Stimulated activated CD8-positive, alpha-beta memory T cell treated with anti-CD3 and anti-CD28 coated beads, Interleukin-2, amount 100 ng/mL, for 1 hour (primary cell): ENCODE results near the gene GPR17.

Experiments
- DNase-seq, 2 donors: peaks; one replicate each; pipeline ENCODE4 v3.0.0-alpha.2; 2020; ENCODE audit warnings: low read depth in 2 of 2

Gene GPR17

DNA sequence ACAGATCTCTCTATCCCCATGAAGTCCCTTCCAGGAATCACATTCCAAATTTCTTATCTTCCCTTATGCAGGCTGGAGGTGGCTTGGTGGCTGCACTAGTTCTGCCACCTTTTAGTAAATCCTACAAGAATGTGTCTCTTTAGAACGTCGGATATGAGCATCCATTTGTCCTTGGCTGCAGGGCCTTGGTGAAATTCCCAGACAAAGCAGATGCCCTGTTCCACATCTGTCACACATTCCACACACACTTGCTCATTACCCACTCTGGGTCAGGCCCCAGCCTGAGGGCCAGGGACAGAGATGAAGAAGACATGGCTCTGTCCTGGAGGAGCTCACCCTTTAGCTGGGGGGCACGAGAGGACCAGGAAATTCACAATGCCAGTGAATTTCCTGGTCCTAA is 31.2 kb upstream of the GPR17 start:
- no peak for DNase-seq

DNA sequence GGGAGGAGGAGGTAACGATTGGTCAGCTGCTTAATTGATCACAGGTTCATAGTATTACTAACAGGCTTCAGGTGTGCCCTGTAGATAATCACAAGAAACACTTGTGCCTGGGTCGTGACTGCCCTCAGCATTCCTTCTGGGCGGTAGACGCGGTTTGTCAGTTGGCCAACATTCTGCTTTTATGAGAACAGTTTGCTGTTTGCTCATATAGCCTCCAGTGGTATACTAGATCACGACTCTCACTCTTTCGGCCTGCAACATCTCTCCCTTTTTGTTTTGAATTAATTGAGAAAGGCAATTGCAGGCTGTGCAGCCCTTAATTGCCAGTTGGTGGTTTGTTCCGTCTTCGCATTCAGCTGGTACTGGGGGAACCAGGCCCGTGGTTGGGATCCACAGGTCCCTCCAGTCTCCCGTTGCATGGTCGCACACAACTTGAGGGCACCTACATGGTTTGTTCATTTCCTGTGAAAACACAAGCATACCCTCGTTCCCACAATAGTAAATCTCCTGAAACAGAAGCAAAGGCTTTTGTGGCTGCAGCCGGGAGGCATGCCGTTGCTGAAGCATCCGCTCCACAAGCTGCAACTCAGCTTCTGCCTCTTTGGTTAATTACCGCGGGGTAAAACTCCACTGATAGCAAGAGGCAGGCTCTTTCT is 30.3 kb upstream of the GPR17 start:
- DNase-seq, result no peak

DNA sequence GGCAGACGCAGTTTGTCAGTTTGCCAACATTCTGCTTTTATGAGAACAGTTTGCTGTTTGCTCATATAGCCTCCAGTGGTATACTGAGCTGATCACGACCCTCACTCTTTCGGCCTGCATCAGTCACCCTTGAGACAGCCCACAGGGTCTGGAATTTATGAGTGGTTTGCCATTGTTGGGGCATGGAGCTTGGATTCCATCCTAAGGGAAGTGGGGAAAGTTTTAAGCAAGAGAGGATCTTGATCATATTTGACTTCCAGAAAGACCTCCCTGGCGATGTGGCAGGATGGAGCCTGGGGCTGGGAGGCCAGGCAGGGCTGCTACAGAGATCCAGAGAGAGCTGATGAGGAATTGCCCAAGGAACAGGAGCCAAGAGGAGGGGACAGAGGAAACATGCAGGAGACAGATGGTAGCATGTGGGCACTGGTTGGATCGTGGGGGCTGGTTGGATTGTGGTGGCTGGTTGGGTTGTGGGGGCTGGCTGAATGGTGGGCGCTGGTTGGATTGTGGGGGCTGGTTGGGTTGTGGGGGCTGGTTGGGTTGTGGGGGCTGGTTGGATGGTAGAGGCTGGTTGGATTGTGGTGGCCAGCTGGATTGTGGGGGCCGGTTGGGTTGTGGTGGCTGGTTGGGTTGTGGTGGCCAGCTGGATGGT is 27.3 kb upstream of the GPR17 start:
- no peak for DNase-seq

DNA sequence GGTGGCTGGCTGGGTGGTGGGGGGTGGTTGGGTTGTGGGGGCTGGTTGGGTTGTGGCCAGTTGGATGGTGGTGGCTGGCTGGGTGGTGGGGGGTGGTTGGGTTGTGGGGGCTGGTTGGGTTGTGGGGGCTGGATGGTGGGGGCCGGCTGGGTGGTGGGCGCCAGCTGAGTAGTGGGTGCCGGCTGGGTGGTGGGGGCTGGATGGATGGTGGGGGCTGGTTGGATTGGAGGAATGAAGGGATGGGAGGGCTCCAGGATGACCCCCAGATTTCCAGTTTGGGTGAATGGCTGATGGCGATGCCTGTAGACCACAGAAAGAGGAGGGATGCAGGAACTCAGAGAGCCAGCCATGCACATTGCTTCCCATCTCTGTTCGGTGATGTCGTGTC is 26.8 kb upstream of the GPR17 start:
- no peak for DNase-seq

DNA sequence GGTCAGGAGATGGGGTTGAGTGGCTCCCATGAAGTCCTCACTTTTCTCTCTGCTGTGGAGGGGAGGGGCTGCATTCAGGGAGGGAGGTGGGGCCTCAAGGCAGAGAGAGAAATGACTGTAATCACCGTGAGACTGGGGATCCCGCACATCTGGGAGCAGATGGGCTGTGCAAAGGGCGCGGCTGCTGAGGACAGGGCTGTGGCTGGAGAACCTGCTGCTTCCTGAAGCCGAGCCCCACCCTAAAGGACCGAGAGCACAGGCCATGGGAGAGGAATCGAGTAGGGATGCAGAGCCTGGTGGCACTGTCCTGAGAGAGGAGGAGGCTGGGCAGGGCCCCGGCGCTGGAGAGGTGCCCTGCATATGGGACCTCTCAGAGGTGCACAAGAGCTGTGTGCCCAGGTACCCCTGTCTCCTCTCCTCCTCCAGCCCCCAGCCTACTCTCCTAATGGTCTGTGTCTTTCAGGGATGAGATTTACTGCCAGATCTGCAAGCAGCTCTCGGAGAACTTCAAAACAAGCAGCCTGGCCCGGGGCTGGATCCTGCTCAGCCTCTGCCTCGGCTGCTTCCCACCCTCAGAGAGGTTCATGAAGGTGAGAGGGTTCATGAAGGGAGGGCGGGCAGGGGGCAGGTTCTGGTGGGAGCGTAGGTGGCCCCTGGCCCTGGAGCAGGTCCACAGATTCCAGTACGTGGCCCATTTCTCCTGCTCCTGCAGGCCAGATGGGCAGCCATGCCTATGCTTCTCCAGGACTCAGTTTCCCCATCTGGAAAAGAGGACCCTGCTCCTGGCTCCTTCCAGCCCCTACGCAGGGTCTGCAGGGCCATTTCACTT is 25.9 kb upstream of the GPR17 start:
- no peak for DNase-seq

DNA sequence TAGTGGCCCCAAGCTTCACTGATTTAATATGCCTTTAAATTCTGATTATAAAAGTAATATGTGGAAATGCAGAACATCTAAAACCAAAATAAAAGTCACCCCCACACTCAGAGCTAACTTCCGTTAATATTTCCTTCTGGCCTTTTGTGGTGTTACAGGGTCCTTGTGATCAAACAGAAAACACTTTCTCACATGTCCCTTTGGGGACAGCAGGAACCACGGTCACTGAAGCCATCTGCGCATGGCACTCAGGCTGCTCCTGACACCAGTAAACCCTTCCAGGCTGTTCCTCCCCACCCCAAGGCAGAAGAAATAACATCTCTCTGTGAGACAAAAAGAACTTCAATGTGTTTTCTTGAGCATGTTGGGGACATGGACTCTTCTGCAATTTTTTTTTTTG is 25.1 kb upstream of the GPR17 start:
- no peak for DNase-seq

DNA sequence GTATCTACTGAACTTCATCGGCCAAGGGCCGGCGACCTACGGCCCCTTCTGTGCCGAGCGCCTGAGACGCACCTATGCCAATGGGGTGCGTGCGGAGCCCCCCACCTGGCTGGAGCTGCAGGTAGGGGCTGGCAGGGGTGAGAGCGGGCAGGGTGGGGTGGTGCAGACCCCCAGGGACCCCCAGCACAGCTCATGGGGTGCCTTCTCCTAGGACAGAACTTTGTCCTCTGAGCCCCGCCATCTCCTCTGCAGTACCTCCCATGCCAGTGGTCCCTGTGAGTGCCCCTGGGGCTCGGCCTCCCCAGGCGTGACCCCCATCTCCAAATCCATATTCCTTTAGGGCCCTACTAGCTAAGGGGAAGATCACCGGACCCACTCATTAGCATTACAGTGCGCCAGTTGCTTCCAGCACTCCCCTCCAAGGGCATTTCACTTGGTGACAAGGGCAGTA is 23.9 kb upstream of the GPR17 start:
- no peak for DNase-seq

DNA sequence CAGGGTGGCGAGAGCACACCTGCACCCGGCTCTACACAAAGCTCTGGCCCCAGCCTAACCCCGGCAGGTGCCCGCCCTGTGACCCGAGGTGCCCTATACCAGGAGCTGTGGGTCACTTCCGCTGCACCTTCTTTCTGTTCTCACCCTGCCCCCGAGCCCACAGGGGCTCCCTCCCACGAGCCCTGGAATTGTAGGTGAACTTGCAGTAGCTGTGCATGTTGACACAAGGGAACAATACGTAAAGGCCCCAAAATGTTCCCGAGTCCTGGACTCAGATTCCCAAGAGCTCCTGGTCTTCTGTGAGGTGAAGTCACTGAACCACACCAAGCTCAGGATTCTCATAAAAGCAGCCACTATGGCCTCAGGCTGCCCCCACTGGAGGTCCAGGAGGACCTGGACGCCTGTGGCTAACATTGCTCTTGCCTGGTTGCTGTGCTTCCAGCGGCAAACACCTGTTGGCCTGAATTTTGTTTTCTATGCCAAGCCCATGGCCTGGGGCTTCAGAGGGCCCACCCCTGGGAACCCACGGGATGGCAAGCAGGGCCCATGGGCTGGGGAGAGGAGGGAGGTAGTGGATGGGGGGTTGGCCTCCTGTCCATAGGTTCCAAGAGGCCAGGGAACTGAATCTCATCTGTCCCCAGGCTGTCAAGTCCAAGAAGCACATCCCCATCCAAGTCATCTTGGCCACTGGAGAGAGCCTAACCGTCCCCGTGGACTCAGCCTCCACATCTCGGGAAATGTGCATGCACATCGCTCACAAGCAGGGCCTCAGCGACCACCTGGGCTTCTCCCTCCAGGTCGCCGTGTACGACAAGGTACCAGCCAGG is 23.2 kb upstream of the GPR17 start:
- DNase-seq, result no peak

DNA sequence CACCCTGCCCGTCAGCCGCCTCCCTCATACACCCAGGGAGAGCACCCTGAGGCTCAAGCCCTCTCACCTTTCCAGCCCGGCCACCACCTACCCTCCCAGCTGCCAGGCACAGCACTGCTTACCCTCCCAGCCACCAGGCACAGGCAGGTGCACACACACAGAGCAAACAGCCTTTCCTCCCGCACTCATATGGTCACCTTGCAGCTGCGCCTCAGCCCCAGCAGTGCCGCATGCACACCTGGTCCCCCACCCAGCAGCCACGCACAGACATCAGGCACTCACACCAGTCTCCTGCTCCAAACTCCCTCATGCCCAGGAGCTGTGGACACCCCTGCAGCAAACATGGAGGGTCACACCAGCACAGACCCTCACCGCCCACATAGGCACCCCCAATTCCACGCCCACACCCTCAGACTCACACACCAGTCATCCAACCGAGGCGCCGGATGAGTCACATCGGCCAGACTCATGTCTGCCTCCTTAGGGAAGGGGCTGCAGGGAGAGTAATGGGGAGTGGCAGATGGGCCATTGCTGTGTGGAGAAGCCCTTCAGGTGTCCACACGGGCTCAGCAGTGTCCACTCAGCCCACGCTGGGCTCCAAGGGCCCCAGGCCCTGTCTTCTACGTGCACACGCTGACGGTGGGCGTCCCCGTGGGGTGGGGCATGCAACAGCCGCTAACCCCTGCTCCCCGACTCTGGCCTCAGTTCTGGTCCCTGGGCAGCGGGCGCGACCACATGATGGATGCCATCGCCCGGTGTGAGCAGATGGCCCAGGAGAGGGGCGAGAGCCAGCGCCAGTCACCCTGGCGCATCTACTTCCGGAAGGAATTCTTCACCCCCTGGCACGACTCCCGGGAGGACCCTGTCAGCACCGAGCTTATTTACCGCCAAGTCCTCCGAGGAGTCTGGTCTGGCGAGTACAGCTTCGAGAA is 22.3 kb upstream of the GPR17 start:
- DNase-seq, result no peak

DNA sequence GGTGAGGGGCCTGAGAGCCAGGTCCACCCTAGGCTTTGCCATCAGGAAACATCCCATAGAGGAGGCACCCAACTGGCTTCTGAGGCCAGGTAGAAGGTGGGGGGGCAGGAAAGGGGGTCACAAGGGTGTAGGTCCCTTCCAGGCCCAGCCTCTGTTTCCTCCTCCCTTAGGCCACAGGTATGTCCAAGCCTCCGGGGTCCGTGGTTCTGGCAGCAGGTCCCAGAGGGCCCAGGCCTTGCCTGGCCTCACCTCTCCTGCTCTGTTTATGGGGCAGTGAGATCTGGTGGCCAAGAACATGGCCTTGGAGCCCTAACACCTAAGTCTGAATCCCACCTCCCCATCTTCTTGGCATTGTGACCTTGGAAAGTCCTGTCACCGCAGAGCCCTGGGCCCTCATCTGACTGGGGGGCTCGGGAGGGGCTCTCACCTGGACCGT is 21.6 kb upstream of the GPR17 start:
- DNase-seq, result no peak

DNA sequence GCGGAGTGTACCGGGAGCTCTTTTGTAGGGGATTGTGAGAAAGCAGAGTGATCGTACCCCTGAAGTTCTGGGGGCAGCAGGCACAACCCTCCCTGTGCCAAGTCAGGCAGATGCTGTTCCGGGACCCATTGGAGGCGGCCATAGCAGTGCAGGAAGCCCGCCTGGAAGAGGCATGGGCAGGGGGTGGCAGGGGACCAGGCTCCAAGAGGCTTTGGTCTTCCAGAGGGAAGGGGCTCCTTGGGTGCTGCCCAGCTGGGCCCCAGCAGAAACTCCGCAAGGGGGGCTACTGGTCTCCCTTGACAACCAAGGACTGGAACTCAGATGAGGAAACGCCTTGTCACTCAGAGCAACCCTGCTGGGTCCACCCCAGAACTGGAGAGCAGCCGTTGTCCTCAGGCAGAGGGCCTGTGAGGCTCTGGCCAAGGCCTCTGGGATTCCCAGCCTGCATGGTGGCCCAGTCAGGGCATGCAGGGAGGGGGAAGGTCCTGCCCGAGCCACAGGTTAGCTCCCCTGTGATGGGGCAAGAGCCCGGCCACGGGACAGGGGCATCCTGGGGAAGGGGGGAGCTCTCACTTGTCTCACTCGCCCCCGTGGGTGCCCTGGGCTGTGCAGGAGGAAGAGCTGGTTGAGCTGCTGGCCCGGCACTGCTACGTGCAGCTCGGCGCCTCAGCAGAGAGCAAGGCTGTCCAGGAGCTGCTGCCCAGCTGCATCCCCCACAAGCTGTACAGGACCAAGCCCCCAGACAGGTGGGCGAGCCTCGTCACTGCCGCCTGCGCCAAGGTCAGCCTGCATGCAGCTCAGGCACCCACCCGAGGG is 21.0 kb upstream of the GPR17 start:
- no peak for DNase-seq

DNA sequence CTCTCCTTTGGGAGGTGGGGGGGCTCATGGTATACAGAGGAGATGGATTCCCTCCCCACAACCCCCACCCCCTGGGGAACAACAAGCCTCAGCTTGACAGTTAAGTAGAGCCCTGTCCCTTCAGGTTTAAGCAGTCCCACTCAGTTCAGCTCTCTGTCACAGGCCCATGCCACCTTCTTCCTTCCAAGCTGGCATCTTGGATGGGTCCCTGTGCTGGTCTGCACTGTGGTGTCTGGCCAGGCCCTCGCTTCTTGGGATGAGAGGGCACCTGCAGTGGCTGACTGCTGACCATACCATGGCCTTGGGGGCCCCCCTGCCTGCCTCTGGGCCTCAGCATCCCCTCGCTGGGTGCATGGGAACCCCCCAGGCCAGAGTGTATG is 20.4 kb upstream of the GPR17 start:
- DNase-seq, result no peak

DNA sequence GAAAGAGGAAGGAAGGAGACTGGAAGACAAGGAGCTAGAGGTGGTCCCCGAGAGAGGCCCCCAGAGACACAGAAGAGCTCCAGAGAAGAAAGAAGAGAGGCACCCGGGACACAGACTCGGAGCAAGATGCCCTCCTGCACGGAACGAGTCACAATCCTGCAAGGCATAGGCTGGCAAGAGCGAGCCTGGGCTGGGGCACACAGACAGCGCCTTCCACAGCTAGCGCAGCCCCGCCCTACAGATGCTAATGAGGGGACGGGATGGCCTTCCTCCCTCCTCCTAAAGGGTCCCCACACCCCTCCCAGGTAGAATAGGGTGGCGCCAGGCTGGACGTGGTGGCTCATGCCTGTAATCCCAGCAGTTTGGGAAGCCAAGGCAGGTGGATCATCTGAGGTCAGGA is 19.8 kb upstream of the GPR17 start:
- DNase-seq, result no peak

DNA sequence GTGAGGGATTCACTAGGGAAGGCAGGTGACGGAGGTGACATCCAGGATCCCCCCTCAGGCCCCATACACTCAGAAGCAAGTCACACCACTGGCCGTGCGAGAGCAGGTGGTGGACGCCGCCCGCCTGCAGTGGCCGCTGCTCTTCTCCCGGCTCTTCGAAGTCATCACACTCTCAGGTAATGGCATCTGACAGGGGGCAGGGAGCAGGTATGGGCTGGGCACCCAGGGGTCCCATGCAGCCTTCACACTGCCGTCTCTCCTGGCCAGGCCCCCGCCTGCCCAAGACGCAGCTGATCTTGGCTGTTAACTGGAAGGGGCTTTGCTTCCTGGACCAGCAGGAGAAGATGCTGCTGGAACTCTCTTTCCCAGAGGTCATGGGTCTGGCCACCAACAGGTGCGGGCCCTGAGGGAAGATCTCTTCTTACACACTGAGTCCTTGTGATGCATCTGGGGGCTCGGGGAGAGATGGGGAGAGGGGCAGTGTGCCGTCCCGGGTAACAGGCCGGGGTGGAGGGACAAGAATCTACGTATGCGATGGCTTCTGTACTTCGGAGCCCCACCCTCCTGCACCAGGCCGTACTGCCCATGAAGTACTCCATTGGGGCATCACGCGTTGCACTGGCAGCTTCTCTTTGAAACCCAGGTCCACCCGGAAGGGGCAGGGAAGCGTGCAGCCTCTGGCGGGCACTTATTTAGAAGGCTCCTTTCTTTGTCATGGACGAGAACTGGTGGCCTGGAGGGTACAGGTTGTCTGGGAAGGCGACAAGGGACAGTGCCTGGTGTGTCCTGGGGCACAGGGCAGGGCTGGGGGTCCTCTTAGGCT is 18.8 kb upstream of the GPR17 start:
- DNase-seq, result no peak

DNA sequence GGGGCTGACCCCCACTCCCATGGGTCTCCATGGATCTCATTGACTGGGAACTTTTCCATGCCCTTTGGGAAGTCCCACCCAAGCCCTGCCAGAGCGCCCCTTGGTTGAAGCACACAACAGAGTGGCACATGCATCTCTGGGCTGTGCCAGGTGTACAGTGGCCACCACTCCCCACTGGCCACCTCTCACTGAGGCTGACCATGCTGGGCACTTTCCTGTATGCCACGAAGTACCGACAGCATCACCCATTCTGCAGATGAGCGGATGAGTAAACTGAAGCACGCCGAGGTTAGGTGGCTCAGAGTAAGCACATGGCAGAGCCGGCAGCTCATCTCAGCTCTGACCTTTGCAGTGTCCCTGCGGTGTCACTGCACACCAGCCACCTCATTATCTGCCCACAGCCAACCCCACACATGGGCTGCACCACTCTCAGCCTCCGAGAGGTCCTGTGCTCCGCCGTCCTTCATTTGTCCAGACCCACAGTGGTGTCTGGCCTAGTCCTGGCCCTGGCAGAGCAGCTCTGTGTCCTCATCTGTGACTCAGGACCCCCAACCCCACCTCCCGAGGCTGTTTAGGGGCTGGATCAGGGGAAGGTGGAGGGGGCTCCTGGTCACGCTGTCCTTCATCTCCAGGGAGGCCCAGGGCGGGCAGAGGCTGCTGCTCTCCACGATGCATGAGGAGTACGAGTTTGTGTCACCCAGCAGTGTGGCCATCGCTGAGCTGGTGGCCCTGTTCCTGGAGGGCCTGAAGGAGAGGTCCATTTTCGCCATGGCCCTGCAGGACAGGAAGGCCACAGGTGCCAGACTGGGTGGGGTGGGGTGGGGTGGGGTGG is 18.0 kb upstream of the GPR17 start:
- DNase-seq, result no peak

DNA sequence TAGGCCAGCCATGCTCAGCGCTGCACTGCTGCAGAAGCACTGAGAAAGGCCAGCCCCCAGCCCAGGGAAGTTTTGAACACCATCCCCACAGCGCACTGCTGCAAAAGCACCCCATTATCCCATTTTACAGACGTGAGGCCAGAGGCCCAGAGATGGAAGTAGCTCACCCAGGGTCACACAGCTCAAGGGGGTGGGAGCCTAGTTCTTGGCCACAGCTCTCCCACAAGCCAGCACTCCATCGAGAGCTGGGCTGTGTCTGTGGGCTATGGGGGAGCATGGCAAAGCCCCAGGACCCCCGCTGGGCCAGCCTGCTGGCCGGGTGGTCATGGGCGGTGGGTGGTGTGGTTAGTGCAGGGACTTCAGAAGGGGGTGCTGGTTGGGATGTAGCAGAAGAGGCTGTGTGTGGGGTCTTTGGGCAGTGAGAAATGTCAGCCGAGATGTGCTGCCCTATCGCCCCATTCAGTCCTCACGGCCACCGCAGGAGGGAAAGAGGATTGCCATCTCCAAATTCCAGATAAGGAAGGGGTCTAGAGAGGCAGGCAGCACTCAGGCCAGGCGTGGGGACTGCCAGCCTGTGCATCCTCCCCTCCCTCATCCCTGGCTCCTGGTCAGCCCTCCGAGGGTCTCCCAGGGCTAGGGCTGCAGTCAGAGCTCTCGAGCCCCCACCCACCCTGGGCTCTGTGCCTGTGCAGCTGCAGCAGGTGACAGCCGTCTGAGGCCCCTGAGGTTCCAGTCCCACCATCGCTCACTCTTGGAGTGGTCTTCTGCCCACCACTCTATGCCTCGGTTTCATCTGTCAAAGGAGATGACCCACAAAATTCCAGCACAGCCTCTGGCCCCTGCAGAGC is 17.0 kb upstream of the GPR17 start:
- no peak for DNase-seq

DNA sequence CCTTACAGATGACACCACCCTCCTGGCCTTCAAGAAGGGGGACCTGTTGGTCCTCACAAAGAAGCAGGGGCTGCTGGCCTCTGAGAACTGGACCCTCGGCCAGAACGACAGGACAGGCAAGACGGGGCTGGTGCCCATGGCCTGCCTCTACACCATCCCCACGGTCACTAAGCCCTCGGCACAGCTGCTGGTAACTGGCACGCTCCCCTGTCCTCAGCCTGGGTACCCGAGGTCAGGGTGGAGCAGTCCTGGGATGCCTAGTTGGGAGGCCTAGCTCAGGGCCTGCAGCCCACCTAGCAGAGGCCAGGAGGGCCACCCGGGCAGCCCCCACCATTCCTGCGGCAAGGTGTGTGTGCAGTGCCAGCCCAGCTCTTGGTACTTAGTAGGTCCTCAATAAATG is 16.3 kb upstream of the GPR17 start:
- DNase-seq, result no peak
